Activated T-cell treated with anti-CD3 and anti-CD28 coated beads, Interleukin-2, amount 50 U/mL, for 24 hours (primary cell): ENCODE data around the gene NFYC.

Experiments
- DNase-seq: peaks from one replicate; pipeline ENCODE4 v3.0.0-alpha.2; 2020
- H3K27ac Mint-ChIP-seq: 2 replicates; pipeline ENCODE4 v1.8.0; 2020; ENCODE audit warnings: mild to moderate bottlenecking, mixed read lengths
- H3K27me3 Mint-ChIP-seq: 2 replicates; pipeline ENCODE4 v1.8.0; 2020; ENCODE audit warnings: mixed read lengths
- H3K36me3 Mint-ChIP-seq: 2 replicates; pipeline ENCODE4 v1.8.0; 2020; ENCODE audit warnings: low read depth, mixed read lengths
- H3K4me1 Mint-ChIP-seq: 2 replicates; pipeline ENCODE4 v1.8.0; 2020; ENCODE audit warnings: low read depth, mixed read lengths
- H3K4me3 Mint-ChIP-seq: 2 replicates; pipeline ENCODE4 v1.8.0; 2020; ENCODE audit warnings: mild to moderate bottlenecking, moderate library complexity, mixed read lengths
- H3K9me3 Mint-ChIP-seq: 2 replicates; pipeline ENCODE4 v1.8.0; 2020; ENCODE audit warnings: mixed read lengths

NFYC gene

GRCh38 chr1:40780678-40781607, 89.4 kb downstream of the NFYC start:
- peaks cover 8% of the 10 kb centered on the region for H3K4me1 Mint-ChIP-seq
- H3K27me3 Mint-ChIP-seq, result peaks cover 35% of the 10 kb centered on the region
- no peak overlapping the region for H3K27ac Mint-ChIP-seq
- DNase-seq, result no peak
- H3K4me3 Mint-ChIP-seq, result no peak overlapping the region
- peaks cover 3% of the 10 kb centered on the region for H3K9me3 Mint-ChIP-seq
- peaks cover 21% of the 10 kb centered on the region for H3K36me3 Mint-ChIP-seq

- H3K4me3 Mint-ChIP-seq, result no peak overlapping the region
- no peak overlapping the region for H3K27ac Mint-ChIP-seq
- peaks cover 35% of the 10 kb centered on the region for H3K27me3 Mint-ChIP-seq
Measured at GRCh38 chr1:40781608-40781971, 90.1 kb downstream of the NFYC start.

GRCh38 chr1:40782371-40782956, 91.0 kb downstream of the NFYC start:
- Mint-ChIP-seq H3K36me3 (peaks cover 7% of the 10 kb centered on the region), H3K9me3 (no peaks in the 10 kb centered on the region), H3K4me1 (peaks cover 8% of the 10 kb centered on the region), H3K27me3 (peaks cover 35% of the 10 kb centered on the region), H3K27ac (no peak overlapping the region), H3K4me3 (no peak overlapping the region)
- DNase-seq, result no peak

More at GRCh38 chr1:40781608-40781971, 90.1 kb downstream of the NFYC start:
- peaks cover 8% of the 10 kb centered on the region for H3K4me1 Mint-ChIP-seq
- H3K36me3 Mint-ChIP-seq, result peaks cover 14% of the 10 kb centered on the region
- peaks cover 1% of the 10 kb centered on the region for H3K9me3 Mint-ChIP-seq
- DNase-seq, result no peak

- Mint-ChIP-seq H3K4me3 (peak within 1 kb of the TSS; percentile 69), H3K36me3 (peaks cover 3% of the 10 kb centered on the region), H3K4me1 (peaks cover 8% of the 10 kb centered on the region), H3K27ac (peak within 1 kb of the TSS; percentile 29), H3K9me3 (no peaks in the 10 kb centered on the region), H3K27me3 (peaks cover 35% of the 10 kb centered on the region)
- peak; percentile 53 for DNase-seq
Measured at GRCh38 chr1:40783001-40783905, 91.7 kb downstream of the NFYC start, which contains the start of gene KCNQ4. Gene KCNQ4, plus strand, starts transcription at chr1:40783787. Its CDS starts 307 bp downstream, at chr1:40784094.

GRCh38 chr1:40784141-40784770, 92.8 kb downstream of the NFYC start:
- DNase-seq, result no peak
- Mint-ChIP-seq H3K4me1 (peaks cover 8% of the 10 kb centered on the region), H3K4me3 (peak overlapping the region; percentile 65), H3K27ac (peak overlapping the region; percentile 29), H3K9me3 (no peaks in the 10 kb centered on the region), H3K36me3 (no peaks in the 10 kb centered on the region), H3K27me3 (peaks cover 35% of the 10 kb centered on the region)

- Mint-ChIP-seq H3K4me1 (peaks cover 8% of the 10 kb centered on the region), H3K4me3 (no peak overlapping the region), H3K9me3 (no peaks in the 10 kb centered on the region), H3K36me3 (no peaks in the 10 kb centered on the region), H3K27ac (no peak overlapping the region), H3K27me3 (peaks cover 35% of the 10 kb centered on the region)
- no peak for DNase-seq
Measured at GRCh38 chr1:40784771-40785151, 93.3 kb downstream of the NFYC start.

- no peak overlapping the region for H3K4me3 Mint-ChIP-seq
- no peak for DNase-seq
- H3K9me3 Mint-ChIP-seq, result no peaks in the 10 kb centered on the region
- H3K27ac Mint-ChIP-seq, result no peak overlapping the region
- peaks cover 8% of the 10 kb centered on the region for H3K4me1 Mint-ChIP-seq
- H3K36me3 Mint-ChIP-seq, result no peaks in the 10 kb centered on the region
- H3K27me3 Mint-ChIP-seq, result peaks cover 35% of the 10 kb centered on the region
Measured at GRCh38 chr1:40785446-40785845, 93.9 kb downstream of the NFYC start.

- H3K36me3 Mint-ChIP-seq, result no peaks in the 10 kb centered on the region
- H3K27ac Mint-ChIP-seq, result no peak overlapping the region
- peaks cover 8% of the 10 kb centered on the region for H3K4me1 Mint-ChIP-seq
- no peak for DNase-seq
- H3K4me3 Mint-ChIP-seq, result no peak overlapping the region
- no peaks in the 10 kb centered on the region for H3K9me3 Mint-ChIP-seq
- peaks cover 35% of the 10 kb centered on the region for H3K27me3 Mint-ChIP-seq
Measured at GRCh38 chr1:40786171-40786994, 94.9 kb downstream of the NFYC start.

- H3K4me3 Mint-ChIP-seq, result no peak overlapping the region
- H3K36me3 Mint-ChIP-seq, result no peaks in the 10 kb centered on the region
- H3K9me3 Mint-ChIP-seq, result no peaks in the 10 kb centered on the region
- peaks cover 8% of the 10 kb centered on the region for H3K4me1 Mint-ChIP-seq
- no peak overlapping the region for H3K27ac Mint-ChIP-seq
- H3K27me3 Mint-ChIP-seq, result peaks cover 32% of the 10 kb centered on the region
- no peak for DNase-seq
Measured at GRCh38 chr1:40786995-40787705, 95.6 kb downstream of the NFYC start.

GRCh38 chr1:40787737-40788560, 96.4 kb downstream of the NFYC start:
- peaks cover 24% of the 10 kb centered on the region for H3K27me3 Mint-ChIP-seq
- no peaks in the 10 kb centered on the region for H3K36me3 Mint-ChIP-seq
- H3K27ac Mint-ChIP-seq, result no peak overlapping the region
- no peak overlapping the region for H3K4me3 Mint-ChIP-seq
- H3K9me3 Mint-ChIP-seq, result no peaks in the 10 kb centered on the region
- DNase-seq, result no peak
- H3K4me1 Mint-ChIP-seq, result peaks cover 6% of the 10 kb centered on the region

GRCh38 chr1:40788561-40789341, 97.2 kb downstream of the NFYC start:
- H3K36me3 Mint-ChIP-seq, result no peaks in the 10 kb centered on the region
- no peak for DNase-seq
- H3K4me3 Mint-ChIP-seq, result no peak overlapping the region
- H3K27ac Mint-ChIP-seq, result no peak overlapping the region
- H3K4me1 Mint-ChIP-seq, result peaks cover 2% of the 10 kb centered on the region
- peaks cover 19% of the 10 kb centered on the region for H3K27me3 Mint-ChIP-seq
- H3K9me3 Mint-ChIP-seq, result no peaks in the 10 kb centered on the region

- no peaks in the 10 kb centered on the region for H3K36me3 Mint-ChIP-seq
- DNase-seq, result no peak
- no peak overlapping the region for H3K4me3 Mint-ChIP-seq
- H3K9me3 Mint-ChIP-seq, result no peaks in the 10 kb centered on the region
- no peak overlapping the region for H3K27ac Mint-ChIP-seq
- peaks cover 2% of the 10 kb centered on the region for H3K4me1 Mint-ChIP-seq
- H3K27me3 Mint-ChIP-seq, result peaks cover 19% of the 10 kb centered on the region
Measured at GRCh38 chr1:40789342-40789598, 97.8 kb downstream of the NFYC start.
